OCI-M2 (cell line): ENCODE results near the gene UBE2E2.

ENCODE experiments used
- DNase-seq: peaks from one replicate; lab custom pipeline; 2025; ENCODE audit not compliant: unreplicated experiment; lab: John Stamatoyannopoulos, UW

UBE2E2 gene

GRCh38 chr3:23192816-23193215 is 10.3 kb upstream of the UBE2E2 start:
- DNase-seq = no peak

DNA sequence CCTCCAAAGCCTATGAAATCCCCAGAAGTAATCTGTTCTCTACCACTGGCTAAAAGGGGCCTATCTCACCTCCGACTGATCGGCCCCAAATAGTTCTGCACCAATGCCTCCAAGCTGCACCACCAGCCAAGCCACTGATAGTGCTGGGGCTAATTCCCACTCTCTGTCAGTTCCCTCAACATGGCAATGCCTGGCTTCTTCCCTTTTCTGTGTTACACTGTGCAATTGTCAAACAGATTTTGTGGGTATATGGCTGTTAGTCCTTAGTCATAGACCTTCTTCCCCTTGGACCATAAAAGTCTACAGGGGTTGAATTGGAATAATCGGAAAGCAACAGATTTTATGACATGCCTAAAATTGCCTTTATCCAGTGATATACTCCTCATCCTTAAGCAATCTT is 9.3 kb upstream of the UBE2E2 start:
- DNase-seq = no peak

GRCh38 chr3:23198801-23199200 is 4.3 kb upstream of the UBE2E2 start:
- no peak for DNase-seq

GRCh38 chr3:23199649-23200048 is 3.5 kb upstream of the UBE2E2 start:
- DNase-seq = no peak

GRCh38 chr3:23201154-23201838 is 1.8 kb upstream of the UBE2E2 start:
- no peak for DNase-seq

DNA sequence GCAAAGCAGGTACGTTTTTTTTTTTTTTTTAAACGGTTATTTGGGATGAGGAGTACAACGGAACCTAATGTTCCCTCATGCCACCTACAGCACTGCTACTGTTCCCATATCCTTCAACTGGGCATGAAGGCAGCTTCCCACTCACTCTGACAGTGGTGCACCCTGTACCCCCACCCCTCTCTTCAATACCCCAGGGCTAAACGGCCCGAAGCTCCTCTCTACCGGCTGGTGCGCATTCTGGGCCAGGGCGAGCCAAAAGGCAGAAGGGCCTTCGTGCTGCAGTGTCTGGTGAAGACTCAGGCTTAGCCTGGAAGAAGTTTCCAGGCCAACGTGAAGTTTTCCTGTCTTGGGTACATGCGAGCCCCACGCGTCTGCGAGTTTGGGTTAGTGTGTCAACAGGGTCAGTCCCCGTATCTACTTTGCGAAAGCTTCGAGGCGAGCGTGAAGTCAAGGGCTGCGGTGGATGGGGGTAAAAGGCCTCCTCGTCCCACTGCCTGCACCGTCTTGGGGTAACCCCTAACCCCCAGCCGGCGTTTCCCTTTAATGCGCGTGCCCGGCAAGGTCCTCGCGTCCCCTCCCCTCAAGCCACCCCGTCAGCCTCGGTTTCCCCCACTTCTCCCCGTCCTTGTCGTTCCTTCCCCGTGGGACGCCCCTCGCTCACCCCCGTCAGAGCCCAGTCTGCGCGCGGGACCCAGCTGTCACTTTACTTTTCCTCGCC is 765 bp upstream of the UBE2E2 start:
- DNase-seq = no peak

DNA sequence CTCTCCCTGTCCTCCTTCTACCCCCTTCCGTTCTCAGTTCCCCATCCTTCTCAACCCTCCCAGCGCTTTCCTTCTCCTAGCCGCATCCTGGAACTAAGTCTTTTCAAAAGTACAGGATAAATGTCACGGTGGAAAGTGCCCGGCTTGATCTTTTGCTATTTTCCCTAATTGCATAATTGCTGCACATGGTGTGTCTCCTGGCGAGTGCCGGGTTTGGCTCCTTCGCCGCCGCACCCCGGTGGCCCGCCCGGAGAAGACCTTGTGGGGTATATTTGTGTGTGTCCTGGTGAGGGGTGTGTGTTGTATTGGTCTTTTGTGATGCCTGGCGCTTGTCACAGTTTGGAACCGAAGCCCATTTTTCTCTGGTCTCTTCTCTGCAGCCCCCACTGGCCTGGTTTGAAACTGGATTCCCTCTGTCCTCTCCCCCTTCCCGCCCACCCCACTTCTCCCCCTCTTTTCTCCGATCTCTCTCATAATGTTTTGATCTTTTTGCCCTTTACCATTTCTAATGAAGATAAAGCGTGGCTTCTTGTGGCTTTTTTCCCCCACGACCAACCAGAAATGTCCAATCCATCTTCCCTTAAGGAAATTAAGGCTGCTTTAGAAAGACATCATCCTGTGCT is 692 bp downstream of the UBE2E2 start:
- no peak for DNase-seq

- DNase-seq = no peak
These were observed 3.2 kb downstream of the UBE2E2 start for GRCh38 chr3:23206366-23206765.

DNA sequence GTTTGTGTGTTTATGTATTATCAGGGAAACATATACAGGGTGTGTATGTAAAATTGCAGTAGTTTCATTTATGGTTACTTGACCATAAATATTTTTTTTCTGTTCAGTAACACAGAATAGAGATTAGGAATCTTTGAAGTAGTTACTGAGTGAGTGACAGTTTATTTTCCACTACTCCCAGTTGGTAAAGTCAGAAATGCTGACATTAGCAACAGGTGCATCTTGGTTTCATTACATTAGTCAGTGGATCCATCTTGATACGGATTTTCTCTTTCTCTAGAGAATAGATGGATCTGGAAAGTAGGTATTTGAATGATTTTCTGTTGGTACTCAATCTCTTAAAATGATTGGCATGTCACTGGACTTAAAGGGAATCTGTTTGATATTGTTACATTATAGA is 6.0 kb downstream of the UBE2E2 start:
- DNase-seq = no peak

DNA sequence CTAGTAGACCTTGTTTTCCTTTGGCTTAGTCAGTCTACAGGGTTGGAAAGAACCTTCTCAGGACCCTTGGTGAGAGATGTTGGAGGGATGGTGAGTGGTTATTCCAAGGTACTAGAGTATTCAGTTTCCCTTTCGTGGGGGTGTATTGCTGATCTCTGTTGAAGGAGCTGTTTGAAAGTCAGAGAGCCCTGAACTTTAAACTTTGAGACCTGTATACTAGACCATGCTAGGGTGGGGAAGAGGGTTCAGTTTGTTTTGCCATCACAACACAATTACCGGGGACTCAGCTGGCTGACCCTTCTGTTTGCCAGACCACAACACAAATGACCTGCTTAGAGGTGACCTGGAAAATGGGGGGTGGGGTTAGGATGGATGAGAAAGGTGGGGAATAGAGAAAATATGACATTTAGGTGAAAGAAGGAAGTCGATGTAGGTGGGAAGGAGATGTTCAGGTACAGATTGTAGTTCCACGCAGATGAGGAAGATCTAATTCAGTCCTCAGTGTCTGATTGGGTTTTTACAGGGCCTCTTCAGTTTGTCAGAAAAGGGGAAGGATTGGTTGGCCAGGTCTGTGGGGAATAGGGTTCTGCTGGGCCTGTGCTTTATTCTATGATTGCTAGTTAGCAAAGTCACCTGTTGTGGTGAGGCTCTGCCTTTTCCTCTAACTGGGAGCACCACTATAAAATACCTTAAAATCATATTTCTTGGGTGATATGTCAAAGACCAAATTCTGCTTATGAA is 6.8 kb downstream of the UBE2E2 start:
- no peak for DNase-seq

- DNase-seq = no peak
These were observed 10.7 kb downstream of the UBE2E2 start for GRCh38 chr3:23213813-23214212.

- DNase-seq = no peak
These were observed 14.9 kb downstream of the UBE2E2 start for GRCh38 chr3:23217872-23218554.

DNA sequence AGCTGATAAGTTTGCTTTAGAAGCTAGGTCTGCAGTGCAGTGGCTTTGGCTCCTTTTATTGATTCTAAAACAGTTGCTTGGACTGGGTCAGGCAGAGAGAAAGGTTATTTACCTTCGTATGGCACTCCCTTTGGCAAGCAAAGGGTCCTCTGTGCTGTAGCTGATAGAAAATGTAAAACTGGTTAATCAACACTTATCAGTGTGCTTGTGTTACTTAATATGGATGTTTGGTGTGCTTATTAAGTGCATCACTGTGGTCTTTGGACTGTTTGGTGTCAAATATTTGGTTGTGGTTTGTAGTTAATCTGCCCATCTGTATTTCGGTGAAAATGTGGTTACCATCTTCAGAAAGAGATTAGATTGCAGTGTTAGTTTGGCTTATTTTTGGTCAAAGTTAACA is 16.0 kb downstream of the UBE2E2 start:
- no peak for DNase-seq

DNA sequence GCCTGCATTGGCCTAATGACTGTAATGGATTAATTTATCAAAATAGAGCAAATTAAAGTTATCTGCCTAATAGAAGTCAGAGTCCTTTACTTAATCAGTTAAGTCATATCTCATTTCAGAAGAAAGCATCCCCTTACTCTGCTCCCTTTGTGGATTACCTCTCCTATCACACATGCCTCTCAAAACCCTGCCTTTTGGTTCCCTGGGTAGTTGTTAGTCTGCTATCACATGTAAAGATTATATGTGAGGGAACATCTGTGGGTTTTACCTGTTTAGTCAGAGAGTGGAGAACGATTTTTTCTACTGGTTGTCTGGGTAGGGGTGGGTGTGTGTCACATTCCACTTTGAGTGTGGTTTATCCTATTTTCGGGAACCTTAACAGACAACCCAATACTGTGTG is 16.4 kb downstream of the UBE2E2 start:
- DNase-seq = no peak

DNA sequence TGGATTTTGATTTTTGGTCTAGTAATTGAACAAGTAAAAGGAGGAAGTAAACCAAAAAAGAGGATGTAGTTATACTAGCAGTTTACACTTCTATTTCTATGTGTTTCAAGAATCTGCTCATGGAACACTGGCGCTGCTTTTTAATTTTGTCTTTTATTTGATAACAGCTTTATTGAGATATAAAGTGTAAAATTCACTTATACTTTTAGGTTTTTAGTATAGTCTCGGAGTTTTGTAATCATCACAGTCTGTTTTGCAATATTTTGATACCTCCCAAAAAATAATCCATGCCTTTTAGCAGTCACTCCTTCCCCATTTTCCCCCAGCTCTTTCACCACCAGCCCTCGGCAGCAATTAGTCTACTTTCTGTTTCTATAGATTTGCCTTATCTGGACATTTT is 18.0 kb downstream of the UBE2E2 start:
- no peak for DNase-seq

DNA sequence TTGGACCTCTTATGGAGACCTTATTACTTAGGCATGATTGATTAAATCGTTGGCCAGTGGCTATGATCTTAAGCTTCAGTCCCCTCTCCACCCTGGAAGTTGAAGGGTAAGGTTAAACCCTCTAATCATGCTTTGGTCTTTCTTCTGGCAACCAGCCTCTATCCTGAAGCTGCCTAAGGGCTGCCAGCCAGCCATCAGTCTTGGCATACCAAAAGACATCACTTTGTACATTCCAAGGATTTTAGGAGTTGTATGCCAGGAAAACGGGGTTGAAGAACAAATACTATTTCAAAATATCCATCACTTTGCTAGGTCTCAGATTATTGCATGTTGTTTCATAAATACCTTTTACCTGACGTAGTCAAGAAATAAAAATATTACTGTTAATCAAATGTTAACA is 28.9 kb downstream of the UBE2E2 start:
- DNase-seq = no peak

- no peak for DNase-seq
These were observed 29.7 kb downstream of the UBE2E2 start for GRCh38 chr3:23232854-23233253.

- no peak for DNase-seq
These were observed 32.1 kb downstream of the UBE2E2 start for GRCh38 chr3:23235264-23235663.

- no peak for DNase-seq
These were observed 33.8 kb downstream of the UBE2E2 start for GRCh38 chr3:23236890-23237289.

- DNase-seq = no peak
These were observed 35.0 kb downstream of the UBE2E2 start for GRCh38 chr3:23238156-23238555.

DNA sequence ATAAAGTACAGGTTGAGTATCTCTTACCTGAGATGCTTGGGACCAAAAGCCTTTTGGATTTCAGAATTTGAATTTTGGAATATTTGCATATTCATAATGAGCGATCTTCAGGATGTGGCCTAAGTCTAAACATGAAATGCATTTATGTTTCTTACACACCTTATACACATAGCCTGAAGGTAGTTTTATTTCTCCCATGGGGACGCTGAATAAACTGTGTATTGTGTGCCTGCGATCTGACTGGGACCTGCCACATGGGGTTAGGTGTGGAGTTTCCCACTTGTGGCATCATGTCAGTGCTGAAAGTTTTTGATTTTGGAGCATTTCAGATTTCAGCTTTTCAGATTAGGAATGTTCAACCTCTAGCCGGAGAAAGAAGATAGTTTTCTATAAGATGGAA is 35.5 kb downstream of the UBE2E2 start:
- no peak for DNase-seq
